HG02798 (cell line): ENCODE results near the gene CYFIP1.

Experiments used
- ATAC-seq: cut with Tn5 transposase; IDR thresholded peaks from one replicate; pipeline ENCODE4 v1.9.1; 2021; ENCODE audit warnings: mild to moderate bottlenecking; ENCODE audit not compliant: unreplicated experiment, poor library complexity

Gene CYFIP1

GRCh38 chr15:22874256-22874655 lies 105.9 kb downstream of the CYFIP1 start:
- ATAC-seq: no peak

GRCh38 chr15:22873841-22874240 lies 106.3 kb downstream of the CYFIP1 start:
- ATAC-seq: no peak

- ATAC-seq: no peak
These were observed 107.0 kb downstream of the CYFIP1 start for GRCh38 chr15:22872936-22873701.

GRCh38 chr15:22871481-22872086 lies 108.6 kb downstream of the CYFIP1 start:
- ATAC-seq: no peak

- ATAC-seq: no peak
These were observed 109.3 kb downstream of the CYFIP1 start for GRCh38 chr15:22870865-22871264.

- no peak for ATAC-seq
These were observed 110.3 kb downstream of the CYFIP1 start for GRCh38 chr15:22869856-22870255.

- ATAC-seq: no peak
These were observed 111.2 kb downstream of the CYFIP1 start for GRCh38 chr15:22868928-22869327.

- no peak for ATAC-seq
These were observed 111.7 kb downstream of the CYFIP1 start for GRCh38 chr15:22868495-22868894.

GRCh38 chr15:22867886-22868285 lies 112.3 kb downstream of the CYFIP1 start:
- no peak for ATAC-seq

GRCh38 chr15:22866079-22866478 lies 114.1 kb downstream of the CYFIP1 start:
- no peak for ATAC-seq

- ATAC-seq: no peak
These were observed 116.8 kb downstream of the CYFIP1 start for GRCh38 chr15:22863356-22863755.

- no peak for ATAC-seq
These were observed 119.0 kb downstream of the CYFIP1 start for GRCh38 chr15:22861161-22861560.

GRCh38 chr15:22856659-22857058 lies 123.5 kb downstream of the CYFIP1 start:
- no peak for ATAC-seq

GRCh38 chr15:22855791-22856190 lies 124.4 kb downstream of the CYFIP1 start:
- ATAC-seq: no peak

GRCh38 chr15:22851513-22851912 lies 128.7 kb downstream of the CYFIP1 start:
- no peak for ATAC-seq

GRCh38 chr15:22850055-22850454 lies 130.1 kb downstream of the CYFIP1 start:
- ATAC-seq: no peak

- ATAC-seq: no peak
These were observed 134.1 kb downstream of the CYFIP1 start for GRCh38 chr15:22846073-22846472.

GRCh38 chr15:22845289-22845900 lies 134.8 kb downstream of the CYFIP1 start:
- no peak for ATAC-seq

GRCh38 chr15:22844421-22845288 lies 135.5 kb downstream of the CYFIP1 start:
- ATAC-seq: no peak

GRCh38 chr15:22839046-22839695 lies 141.0 kb downstream of the CYFIP1 start:
- no peak for ATAC-seq
